ENCODE data around the gene SHC1.

SHC1 gene, protein sequence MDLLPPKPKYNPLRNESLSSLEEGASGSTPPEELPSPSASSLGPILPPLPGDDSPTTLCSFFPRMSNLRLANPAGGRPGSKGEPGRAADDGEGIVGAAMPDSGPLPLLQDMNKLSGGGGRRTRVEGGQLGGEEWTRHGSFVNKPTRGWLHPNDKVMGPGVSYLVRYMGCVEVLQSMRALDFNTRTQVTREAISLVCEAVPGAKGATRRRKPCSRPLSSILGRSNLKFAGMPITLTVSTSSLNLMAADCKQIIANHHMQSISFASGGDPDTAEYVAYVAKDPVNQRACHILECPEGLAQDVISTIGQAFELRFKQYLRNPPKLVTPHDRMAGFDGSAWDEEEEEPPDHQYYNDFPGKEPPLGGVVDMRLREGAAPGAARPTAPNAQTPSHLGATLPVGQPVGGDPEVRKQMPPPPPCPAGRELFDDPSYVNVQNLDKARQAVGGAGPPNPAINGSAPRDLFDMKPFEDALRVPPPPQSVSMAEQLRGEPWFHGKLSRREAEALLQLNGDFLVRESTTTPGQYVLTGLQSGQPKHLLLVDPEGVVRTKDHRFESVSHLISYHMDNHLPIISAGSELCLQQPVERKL

DNA sequence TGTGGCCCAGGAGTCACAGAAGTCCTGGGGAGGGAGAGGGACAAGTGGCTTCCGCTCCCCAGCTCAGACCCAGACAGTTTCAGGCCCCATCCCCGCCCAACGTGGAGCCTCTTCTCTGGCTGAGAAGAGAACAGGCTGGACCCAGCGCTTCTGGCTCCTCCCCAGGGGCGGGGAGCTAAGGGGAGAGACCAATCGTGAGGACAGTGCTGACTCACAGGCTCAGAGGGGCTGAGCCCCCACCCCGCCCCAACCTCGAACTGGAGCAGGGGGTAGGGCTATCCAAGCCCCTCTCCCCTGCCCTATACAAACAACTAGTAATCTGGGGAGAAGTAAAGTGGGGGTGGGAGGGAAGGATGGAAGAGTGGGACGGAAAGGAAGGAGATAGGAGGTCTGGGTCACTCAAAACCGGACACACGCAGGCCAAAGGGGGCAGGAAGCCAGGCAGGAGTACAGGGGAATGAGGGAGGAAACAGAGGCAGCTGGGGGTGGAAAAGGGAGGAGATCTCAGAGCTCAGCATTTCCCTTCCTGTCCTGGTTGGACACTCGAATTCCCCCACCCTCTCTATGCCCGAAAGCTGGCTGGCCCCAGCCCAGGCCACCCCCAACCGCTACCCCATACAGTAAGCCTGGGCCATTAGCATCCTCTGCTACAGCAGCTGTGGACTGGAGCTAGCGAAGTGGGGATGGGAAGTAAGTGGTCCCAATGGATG, at the start of gene SHC1:
Gene SHC1, minus strand, starts transcription at position 117 of the 710 bp plus-strand sequence. CDS start 221 bp downstream, outside the sequence.
- peak; percentile 51 for DNase-seq

DNA sequence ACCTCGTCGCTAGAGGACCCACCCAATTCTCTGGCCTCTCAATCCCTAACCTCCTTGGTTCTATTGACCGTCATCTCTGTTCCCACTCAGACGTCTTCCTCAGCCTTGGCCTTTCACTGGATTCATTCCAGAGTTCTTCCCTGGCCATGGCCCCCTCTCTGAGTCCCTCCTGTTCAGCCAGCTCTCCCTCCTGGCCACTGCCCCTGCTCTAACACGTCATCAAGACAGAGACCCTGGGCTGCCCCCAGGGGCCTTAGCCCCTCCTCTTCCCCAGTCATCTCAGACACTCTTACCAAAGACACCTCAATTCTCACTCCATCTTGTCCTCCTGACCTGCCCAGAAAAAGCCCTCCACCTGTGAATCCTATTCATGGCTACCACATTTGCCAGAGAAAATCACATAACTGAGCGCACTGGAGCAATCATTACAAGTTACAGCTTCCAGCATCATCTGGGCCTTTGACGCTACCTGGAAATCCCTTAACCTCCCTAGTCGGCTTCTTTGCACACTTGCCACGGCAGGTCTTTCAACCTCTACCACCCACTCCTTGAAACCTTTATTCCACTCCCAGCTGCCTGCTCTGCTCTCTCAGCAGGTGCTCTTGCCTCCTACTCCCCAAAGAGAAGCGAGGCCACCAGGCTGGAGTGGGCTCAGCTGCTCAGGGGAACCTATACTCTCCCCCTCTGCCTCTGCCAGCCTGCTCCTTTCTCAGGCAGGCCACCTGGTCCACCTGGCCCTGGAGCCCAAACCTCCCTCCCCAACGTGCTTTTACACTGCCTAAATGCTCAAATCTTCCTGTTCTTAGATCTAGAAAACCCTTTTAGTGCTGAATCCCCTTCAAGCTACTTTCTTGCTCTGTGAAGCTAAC, 49.1 kb upstream of the SHC1 start:
- DNase-seq: no peak

DNA sequence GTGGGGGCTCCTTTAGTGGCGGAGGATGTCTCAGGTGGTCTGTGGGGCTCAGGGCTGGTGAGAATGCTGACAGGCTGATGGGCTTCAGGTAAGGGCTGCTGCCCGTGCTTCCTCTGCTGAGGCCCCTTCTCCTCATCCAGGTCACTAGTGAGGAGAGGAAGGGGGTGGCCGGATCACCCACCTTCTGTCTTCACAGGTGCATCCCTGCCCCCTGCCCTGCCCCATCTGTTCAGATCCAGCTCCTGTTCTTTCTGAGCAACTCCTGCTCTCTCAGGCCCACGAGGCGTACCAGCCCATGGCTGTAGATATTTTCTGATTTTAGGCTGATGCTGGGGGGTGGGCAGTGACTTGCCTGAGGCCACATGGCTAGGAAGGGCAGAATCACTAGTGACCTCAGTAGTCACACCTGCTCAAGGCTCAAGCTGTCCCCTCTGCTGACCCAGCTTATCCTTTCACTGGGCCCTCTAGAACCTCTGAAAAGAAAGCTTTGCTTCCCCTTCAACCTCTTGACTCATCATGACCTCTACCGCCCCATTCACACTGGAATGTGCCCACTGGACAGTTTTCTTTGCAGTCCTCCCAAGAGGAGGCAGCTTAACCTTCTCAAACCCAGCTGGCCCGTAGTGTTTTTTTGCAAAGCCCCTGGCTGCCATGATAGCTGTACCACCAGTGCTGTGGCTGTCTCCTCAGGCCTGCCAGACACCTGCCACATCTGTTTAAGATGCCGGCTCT, 48.2 kb upstream of the SHC1 start:
- no peak for DNase-seq

DNA sequence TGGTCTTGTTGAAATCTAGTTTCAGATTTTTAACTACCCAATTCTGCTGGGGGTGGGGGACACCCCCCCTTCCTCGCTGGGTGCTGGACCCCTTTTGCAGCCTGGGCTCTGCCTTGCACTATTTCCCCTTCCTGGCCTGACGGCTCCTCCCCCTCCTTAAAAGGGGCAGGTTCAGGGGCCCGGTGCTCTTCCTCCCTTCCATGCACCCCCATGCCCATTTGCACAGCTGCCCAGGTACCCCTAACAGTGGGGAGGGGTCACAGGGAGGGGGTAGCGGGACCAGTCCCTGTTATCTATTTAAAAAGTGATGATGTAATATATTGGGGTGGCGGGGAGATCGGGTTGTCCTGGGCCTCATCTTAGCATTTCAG, 47.4 kb upstream of the SHC1 start:
- DNase-seq: no peak

DNA sequence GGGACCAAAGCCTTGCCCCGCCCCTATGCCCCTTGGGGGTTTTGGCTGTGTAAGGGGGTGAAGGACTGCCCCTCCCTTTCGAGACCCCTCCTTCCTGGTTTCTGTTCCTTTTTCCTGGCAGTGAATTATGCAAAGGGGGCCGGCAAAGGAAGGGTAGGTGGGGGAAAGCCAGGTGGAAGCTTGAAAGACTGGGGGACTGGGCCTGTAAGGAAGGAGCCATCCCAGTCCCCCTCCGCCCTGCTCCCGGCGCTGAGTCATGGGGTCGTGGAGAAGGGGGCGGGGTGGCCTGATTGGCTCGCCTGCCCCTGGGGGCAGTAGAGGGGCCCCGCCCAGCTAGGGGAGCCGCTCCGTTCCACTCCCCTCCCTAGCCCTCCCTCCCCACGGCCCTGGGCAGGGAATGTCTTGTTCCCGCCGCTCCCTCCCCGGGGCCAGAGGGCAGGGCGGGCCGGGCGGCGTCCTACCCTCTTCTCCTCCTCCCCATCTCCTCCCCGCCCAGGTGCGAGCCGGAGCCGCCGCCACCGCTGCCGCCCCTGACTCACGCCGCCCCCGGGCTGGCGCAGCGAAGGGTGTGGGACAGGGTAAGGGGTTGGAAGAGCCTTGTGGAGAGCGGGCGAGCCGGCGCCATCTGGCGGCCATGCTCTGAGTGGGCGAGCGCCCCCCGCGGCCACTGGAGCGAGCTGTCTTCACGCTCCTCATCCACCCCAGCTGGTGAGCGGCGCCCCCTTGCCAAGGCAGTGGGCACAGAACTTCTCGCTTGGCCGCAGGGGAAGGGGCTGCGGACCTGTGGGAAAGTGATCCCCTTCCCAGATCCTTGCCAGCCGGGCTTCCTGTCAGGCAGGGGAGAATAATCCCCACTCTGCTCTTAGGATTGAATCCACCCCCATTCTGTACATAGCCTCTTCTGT, 46.7 kb upstream of the SHC1 start:
- DNase-seq: peak; percentile 94

DNA sequence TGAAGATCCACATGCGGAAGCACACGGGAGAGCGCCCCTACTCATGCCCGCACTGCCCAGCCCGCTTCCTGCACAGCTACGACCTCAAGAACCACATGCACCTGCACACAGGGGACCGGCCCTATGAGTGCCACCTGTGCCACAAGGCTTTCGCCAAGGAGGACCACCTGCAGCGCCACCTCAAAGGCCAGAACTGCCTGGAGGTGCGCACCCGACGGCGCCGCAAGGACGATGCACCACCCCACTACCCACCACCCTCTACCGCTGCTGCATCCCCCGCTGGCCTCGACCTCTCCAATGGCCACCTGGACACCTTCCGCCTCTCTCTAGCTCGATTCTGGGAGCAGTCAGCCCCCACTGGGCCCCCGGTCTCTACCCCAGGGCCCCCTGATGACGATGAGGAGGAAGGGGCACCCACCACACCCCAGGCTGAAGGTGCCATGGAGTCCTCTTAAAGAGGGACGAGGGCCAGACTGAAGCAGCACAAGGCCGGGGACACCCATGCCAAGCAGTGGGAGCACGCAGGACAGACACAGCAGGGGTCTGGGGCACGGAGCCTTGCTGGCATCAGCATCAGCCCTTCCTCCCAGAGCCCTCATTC, 45.8 kb upstream of the SHC1 start:
- peak; percentile 22 for DNase-seq

DNA sequence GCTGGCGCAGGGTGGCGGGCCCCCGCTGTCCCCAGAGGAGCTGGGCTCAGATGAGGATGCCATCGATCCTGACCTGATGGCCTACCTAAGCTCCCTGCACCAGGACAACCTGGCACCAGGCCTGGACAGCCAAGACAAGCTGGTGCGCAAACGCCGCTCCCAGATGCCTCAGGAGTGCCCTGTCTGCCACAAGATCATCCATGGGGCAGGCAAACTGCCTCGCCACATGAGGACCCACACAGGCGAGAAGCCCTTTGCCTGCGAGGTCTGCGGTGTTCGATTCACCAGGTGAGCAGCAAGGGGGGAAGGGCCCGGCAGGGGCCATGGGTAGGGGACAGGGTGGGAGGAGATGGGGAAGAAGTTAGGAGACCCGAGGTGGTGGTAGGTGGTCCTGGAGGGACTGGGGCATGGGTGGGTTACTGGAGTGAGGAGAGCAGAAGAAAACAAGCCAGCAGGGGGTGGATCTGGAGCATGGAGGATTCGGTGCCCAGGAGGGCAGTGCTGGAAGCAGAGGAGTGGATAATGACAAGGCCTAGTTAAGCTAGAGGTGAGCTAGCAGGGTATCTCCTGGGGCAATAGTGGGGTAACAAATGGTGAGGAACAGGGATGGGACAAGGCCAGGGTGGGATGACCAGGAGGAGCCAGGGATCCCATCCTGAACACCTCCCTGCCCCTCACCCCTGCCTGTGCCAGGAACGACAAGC, 45.1 kb upstream of the SHC1 start:
- no peak for DNase-seq

DNA sequence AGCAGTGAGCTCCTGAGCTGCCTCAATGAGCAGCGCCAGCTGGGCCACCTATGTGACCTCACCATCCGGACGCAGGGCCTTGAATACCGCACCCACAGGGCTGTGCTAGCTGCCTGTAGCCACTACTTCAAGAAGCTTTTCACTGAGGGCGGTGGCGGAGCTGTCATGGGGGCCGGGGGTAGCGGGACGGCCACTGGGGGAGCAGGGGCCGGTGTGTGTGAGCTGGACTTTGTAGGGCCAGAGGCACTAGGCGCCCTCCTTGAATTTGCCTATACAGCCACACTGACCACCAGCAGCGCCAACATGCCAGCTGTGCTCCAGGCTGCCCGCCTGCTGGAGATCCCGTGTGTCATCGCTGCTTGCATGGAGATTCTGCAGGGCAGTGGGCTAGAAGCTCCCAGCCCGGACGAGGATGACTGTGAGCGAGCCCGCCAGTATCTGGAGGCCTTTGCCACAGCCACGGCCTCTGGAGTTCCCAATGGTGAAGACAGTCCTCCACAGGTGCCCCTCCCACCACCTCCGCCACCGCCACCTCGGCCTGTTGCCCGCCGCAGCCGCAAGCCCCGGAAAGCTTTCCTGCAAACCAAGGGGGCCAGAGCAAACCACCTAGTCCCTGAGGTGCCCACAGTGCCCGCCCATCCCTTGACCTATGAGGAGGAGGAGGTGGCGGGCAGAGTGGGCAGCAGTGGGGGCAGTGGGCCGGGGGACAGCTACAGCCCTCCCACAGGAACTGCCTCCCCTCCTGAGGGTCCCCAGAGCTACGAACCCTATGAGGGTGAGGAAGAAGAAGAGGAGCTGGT, 44.4 kb upstream of the SHC1 start:
- DNase-seq: no peak

DNA sequence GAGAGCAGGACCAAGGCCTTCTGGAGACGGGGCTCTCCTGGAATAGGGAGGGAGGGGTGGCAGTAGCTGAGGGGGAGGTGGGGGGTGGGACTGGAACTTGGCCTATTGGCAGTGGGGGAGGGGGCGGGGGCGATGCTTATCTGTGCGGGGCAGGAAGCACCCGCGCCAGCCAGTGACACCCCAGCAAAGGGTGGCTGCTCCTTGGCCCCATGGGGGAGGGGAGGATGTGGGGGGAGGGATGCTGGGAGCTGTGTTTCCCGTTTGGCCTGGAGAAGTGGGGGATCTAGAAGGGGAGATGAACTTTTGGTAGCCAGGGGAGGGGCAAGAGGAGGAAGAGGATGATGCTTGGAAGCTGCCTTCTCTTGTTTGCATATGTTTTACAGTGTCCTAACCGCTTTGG, 43.1 kb upstream of the SHC1 start:
- peak; percentile 35 for DNase-seq

DNA sequence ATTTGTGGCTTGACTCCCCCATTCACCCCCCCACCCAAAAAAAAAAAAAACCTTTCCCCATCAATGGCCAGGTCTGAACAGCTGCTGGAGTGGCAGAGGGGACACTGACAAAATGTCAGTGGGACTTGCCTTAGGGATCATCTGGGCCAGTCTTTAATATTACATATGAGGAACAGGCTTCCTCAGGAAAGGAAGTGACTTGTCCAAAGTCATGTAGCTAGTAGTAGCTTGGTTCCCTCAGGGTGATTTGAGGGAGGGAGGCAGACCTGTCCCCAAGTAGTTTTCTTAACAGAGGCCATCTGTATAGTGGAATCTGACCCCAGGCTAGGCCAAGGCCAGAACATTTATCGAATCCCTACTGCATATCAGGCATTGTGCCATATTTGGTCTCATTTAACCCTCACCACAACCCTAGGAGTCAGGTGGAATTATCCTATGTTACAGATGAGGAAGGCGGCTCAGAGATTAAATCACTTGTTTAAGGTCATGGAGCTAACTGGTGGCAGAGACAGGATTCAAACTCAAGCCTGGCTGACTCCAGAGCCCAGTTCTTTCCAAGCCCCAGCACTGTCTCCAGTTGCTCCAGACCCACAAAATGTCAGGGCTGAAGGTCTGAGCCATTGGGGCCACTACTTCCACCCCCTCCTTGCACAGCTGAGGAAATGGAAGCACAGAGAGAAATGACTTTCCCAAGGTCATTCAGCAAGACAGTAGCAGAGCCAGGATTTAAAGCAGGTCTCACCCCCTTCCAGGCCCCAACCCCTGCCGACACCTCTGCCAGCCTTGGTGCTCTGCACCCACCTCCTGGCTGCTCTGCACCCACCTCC, 42.4 kb upstream of the SHC1 start:
- peak; percentile 15 for DNase-seq

DNA sequence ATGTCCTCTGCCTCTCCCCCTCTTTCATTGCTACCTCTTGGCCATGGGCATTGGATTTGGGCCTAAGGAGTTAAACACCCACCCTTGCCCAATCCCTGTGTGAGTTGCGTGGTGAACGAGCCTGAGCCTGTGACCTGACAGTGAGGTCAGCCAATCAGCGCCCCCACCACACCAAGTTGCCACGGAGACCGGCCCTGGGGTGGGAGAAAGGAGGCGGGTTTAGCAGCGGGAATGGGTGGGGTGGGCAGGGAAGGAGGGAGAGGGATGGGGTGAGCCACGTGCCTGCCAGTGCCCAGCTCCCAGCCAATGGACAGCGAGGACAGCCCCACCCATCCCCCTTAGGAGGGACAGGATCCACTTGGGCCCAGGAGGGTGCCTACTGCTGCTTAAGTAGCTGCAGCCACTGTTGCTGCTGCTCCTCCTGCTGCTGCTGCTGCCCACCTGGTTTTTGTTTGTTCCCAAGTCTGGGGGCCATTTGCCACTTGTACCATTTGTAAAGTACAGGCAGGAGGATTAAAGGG, 41.5 kb upstream of the SHC1 start:
- DNase-seq: peak; percentile 37

DNA sequence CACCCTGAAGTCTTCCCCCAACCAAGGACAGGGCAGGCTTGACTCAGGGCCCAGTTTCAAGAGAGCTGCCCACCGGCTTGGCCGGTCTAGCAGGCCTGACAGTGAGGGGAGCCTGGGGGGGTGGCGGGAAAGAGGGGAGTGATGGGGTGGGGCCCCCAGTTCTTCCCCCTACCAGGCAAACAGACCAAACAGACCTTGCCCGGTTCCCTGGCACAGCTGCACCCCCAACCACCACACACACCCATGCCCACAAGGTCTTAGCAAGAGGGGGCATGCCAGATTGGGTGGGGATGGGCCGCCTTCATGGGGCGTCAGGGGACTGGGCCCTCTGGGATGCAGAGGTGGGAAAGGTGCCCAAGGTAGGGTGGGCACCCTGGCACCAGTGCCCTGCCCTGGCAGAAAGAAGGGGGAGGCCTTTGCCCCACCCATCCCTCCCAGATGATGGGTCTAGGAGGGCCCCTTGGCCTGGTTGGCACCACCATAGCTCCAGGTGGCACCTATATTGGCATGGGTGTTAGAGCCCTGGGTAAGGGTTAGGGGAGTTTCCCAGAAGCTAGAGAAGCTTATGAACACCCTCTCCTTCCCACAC, 41.0 kb upstream of the SHC1 start:
- no peak for DNase-seq

DNA sequence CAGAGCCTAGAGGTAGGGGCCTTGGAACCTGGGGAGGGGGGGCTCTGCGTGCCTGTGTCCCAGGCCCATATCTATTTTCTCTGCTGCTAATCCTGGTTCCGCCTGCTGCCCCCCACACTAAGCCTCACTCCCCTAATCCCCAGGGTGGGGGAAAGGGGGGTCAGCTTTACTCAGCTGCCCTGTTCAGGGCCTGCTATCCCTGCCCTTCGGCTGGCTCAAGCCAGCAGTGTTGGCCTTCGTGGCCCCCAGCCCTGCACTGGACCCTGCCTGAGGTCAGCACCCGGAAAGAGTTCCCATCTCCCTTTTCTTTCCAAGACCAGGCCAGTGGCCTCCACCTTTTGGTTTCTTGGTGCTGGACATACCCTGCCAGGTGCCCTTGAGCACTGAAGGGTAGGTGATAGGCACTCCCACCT, 40.5 kb upstream of the SHC1 start:
- DNase-seq: no peak

DNA sequence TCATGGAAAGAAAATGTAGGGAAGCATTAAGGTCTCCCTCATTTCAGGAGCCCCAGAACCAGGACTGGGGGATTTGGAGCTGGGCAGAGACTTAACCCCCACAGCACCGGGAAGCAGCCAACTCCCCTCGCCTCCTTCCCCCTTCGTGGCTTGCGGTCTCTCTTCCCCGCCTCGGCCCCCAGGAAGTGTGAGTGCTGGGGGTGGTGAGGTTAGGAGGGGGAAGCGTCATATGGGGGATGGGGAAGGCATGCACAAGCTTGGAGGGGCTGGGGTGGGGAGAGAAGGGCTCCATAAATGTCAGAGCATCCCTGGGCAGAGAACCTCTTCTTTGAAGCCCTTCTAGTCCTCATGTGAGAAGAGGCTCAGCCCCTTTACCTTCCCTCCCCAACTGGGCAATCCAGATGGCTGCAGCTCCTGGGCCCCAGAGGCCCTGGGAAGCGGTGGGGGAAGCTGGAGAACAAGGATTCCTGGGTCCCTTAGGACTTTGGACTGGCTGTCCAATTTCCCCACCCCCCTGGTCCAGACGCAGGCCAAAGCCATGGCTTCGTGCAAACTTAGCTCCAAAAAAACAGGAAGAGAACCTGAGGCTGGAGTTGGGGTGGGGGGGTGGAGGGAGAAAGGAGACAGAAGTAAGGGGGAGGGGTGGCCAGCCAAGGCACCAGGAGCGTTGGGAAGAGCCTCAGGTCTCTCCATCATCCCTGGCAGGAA, 39.8 kb upstream of the SHC1 start:
- peak; percentile 34 for DNase-seq

DNA sequence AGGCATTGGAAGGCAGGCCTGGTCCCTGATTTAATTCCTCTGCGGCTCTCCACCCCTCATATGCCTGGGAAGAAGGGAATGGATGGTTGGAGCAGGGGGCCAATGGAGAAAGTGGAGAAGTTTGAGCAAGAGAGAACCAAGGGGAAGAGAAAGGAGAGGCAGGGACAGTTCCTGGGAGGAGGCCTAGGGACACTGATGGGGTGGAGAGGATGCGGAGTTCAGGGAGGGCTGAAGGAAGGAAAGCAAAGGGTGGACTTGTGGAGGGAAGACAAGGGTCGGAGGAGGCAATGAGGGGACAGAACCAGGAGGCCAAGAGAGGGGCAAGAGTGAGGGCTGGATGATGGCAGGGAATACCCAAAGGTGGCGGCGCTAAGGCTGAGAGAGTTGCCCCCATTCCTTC, 39.2 kb upstream of the SHC1 start:
- DNase-seq: no peak

DNA sequence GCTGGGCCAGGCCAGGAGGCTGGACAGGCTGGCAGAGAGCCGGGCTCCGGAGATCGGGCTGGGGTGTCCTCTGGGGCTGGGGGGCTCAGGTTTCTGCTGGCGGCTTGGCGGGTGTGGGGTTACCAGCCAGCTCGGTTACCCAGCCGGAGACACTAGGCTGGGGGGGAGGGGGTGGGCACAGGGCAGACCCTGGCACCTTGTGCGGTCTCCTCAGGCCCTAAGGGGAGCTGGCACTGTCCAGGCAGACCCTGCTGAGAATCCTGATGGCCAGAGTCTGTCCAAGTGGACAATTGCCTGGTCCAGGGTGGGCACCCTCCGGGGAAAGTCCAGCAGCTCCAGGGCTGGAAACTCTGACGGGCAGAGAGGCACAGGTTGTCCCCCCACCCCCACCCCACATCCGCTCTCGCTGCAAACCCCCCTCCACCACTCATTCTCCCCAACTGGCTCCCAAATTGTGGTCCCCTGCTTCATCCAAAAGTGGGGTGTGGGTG, 38.7 kb upstream of the SHC1 start:
- peak; percentile 41 for DNase-seq

All from activated naive CD4-positive, alpha-beta T cell treated with Interleukin-2 at 50 U/mL for 16 hours (primary cell).